IMR-90 (cell line): ENCODE measurements around the gene TMEM179. TPM values are rescaled to one million over a fixed set of nuclear protein-coding genes. Genes with fewer than 3 reads are reported as not detected.

ENCODE experiments used
- ATAC-seq: fragments of 200-7000 bp; cut with Tn5 transposase; 2 replicates; pipeline ENCODE4 v1.9.1; 2020; ENCODE audit warnings: low read depth, mild to moderate bottlenecking, moderate library complexity
- BruUV-seq: library from RNA; stranded (reverse); fragments of 400-500 nt; replicated peaks from 2 replicates; lab custom pipeline; 2021; lab: Mats Ljungman, UMichigan
- CTCF ChIA-PET: fragments of 300-600 bp; formaldehyde crosslinking; extraction: SDS; loops from one replicate; lab custom pipeline; 2021; ENCODE audit warnings: antibody characterized with exemption; lab: Yijun Ruan, JAX
- POLR2A ChIA-PET: fragments of 300-600 bp; sonication (Branson Sonifier 250); formaldehyde crosslinking; loops from one replicate; lab custom pipeline; 2022; ENCODE audit warnings: antibody characterized with exemption; ENCODE audit not compliant: unreplicated experiment; lab: Charles Lee
- DNase-seq: peaks from one replicate; pipeline ENCODE4 v3.0.0; 2013
- H2AFZ ChIP-seq: replicated peaks from 2 replicates; pipeline ENCODE3; 2013; ENCODE audit warnings: low read length, mild to moderate bottlenecking; ENCODE audit not compliant: poor library complexity
- H2AK5ac ChIP-seq: 2 replicates; pipeline ENCODE4 v1.6.1; 2013; ENCODE audit warnings: low read depth, low read length, inconsistent platforms
- H2AK9ac ChIP-seq: replicated peaks from 2 replicates; pipeline ENCODE3; 2013; ENCODE audit warnings: mild to moderate bottlenecking, low read depth, low read length, moderate library complexity; ENCODE audit not compliant: poor library complexity
- H2BK120ac ChIP-seq: 2 replicates; pipeline ENCODE4 v1.6.1; 2013; ENCODE audit warnings: low read depth, low read length, inconsistent platforms
- H2BK15ac ChIP-seq: 3 replicates; pipeline ENCODE4 v1.6.1; 2013; ENCODE audit warnings: low read depth, low read length, inconsistent platforms
- H2BK20ac ChIP-seq: 2 replicates; pipeline ENCODE4 v1.6.1; 2013; ENCODE audit warnings: low read depth, mild to moderate bottlenecking, inconsistent platforms, low read length, moderate library complexity
- H2BK5ac ChIP-seq: 2 replicates; pipeline ENCODE4 v1.6.1; 2013; ENCODE audit warnings: mild to moderate bottlenecking, low read depth, low read length, inconsistent platforms; ENCODE audit not compliant: poor library complexity, severe bottlenecking
- H3K14ac ChIP-seq: replicated peaks from 2 replicates; pipeline ENCODE4 v1.6.1; 2013; ENCODE audit warnings: low read depth, low read length, inconsistent platforms
- H3K18ac ChIP-seq: 2 replicates; pipeline ENCODE4 v1.6.1; 2013; ENCODE audit warnings: low read depth, low read length, control low read depth
- H3K23ac ChIP-seq: 2 replicates; pipeline ENCODE4 v1.6.1; 2013; ENCODE audit warnings: low read depth, low read length, inconsistent platforms
- H3K27ac ChIP-seq: 2 replicates; pipeline ENCODE4 v1.5.1; 2013; ENCODE audit warnings: mild to moderate bottlenecking, control low read depth, low read length; ENCODE audit not compliant: insufficient read depth
- H3K27me3 ChIP-seq: 2 replicates; pipeline ENCODE4 v1.6.1; 2013; ENCODE audit warnings: low read length; ENCODE audit not compliant: control insufficient read depth, insufficient read depth
- H3K36me3 ChIP-seq: 2 replicates; pipeline ENCODE4 v1.6.1; 2013; ENCODE audit warnings: low read length, mixed read lengths; ENCODE audit not compliant: control insufficient read depth, insufficient read depth
- H3K4ac ChIP-seq: 2 replicates; pipeline ENCODE4 v1.6.1; 2013; ENCODE audit warnings: low read depth, low read length, inconsistent platforms
- H3K4me1 ChIP-seq: 2 replicates; pipeline ENCODE4 v1.6.1; 2013; ENCODE audit warnings: low read length, mixed read lengths; ENCODE audit not compliant: control insufficient read depth, insufficient read depth
- H3K4me2 ChIP-seq: 2 replicates; pipeline ENCODE4 v1.6.1; 2013; ENCODE audit warnings: low read depth, mild to moderate bottlenecking, control low read depth, low read length, moderate library complexity
- H3K4me3 ChIP-seq: 2 replicates; pipeline ENCODE4 v1.5.1; 2013; ENCODE audit warnings: low read depth, mild to moderate bottlenecking, control low read depth, low read length, moderate library complexity; ENCODE audit not compliant: insufficient read depth
- H3K56ac ChIP-seq: 2 replicates; pipeline ENCODE4 v1.6.1; 2013; ENCODE audit warnings: low read length, inconsistent platforms; ENCODE audit not compliant: insufficient read depth; ENCODE audit errors: extremely low read depth
- H3K79me1 ChIP-seq, 2 experiments: 2 replicates each; pipeline ENCODE4 v1.6.1; 2013; ENCODE audit warnings: low read length in 2 of 2, inconsistent platforms in 1 of 2, low read depth in 1 of 2
- H3K9ac ChIP-seq: 2 replicates; pipeline ENCODE4 v1.6.1; 2013; ENCODE audit warnings: low read depth, low read length, control low read depth
- H3K9me1 ChIP-seq: 2 replicates; pipeline ENCODE4 v1.6.1; 2013; ENCODE audit warnings: low read length, inconsistent platforms; ENCODE audit not compliant: insufficient read depth
- H3K9me3 ChIP-seq: 2 replicates; pipeline ENCODE4 v1.6.1; 2013; ENCODE audit warnings: low read length; ENCODE audit not compliant: control insufficient read depth, insufficient read depth
- H4K20me1 ChIP-seq: 2 replicates; pipeline ENCODE4 v1.6.1; 2013; ENCODE audit warnings: low read length, inconsistent platforms; ENCODE audit not compliant: insufficient read depth
- H4K5ac ChIP-seq: 2 replicates; pipeline ENCODE4 v1.6.1; 2013; ENCODE audit warnings: mild to moderate bottlenecking, low read depth, low read length, control low read depth
- H4K8ac ChIP-seq, 2 experiments: 2 replicates each; pipeline ENCODE4 v1.6.1; 2013; ENCODE audit warnings: low read depth in 2 of 2, low read length in 2 of 2, control low read depth in 1 of 2, inconsistent platforms in 1 of 2
- H4K91ac ChIP-seq: 2 replicates; pipeline ENCODE4 v1.6.1; 2013; ENCODE audit warnings: low read depth, low read length, inconsistent platforms; ENCODE audit not compliant: insufficient read depth
- BHLHE40 ChIP-seq: fragments of 150-350 bp; IDR thresholded peaks from 2 replicates; pipeline ENCODE4 v1.6.1; 2016; ENCODE audit warnings: mild to moderate bottlenecking, low read depth, low read length
- CEBPB ChIP-seq: IDR thresholded peaks from 2 replicates; pipeline ENCODE4 v1.6.1; 2012; ENCODE audit warnings: low read depth, low read length, improper control_type of control experiment
- CHD1 ChIP-seq: IDR thresholded peaks from 2 replicates; pipeline ENCODE4 v1.6.1; 2012; ENCODE audit warnings: low read depth, low read length, improper control_type of control experiment
- FOS ChIP-seq: fragments of 150-350 bp; IDR thresholded peaks from 2 replicates; pipeline ENCODE4 v1.6.1; 2016; ENCODE audit warnings: low read depth, low read length
- MAFK ChIP-seq: IDR thresholded peaks from 2 replicates; pipeline ENCODE4 v1.6.1; 2012; ENCODE audit warnings: low read depth, low read length, improper control_type of control experiment
- MAZ ChIP-seq: IDR thresholded peaks from 2 replicates; pipeline ENCODE4 v1.6.1; 2012; ENCODE audit warnings: low read depth, mild to moderate bottlenecking, low read length, improper control_type of control experiment, moderate library complexity, borderline replicate concordance
- MXI1 ChIP-seq: IDR thresholded peaks from 2 replicates; pipeline ENCODE4 v1.6.1; 2012; ENCODE audit warnings: low read depth, mild to moderate bottlenecking, low read length, moderate library complexity, borderline replicate concordance
- NFE2L2 ChIP-seq: fragments of 150-350 bp; IDR thresholded peaks from 2 replicates; pipeline ENCODE4 v1.6.1; 2016; ENCODE audit warnings: low read depth, mild to moderate bottlenecking, low read length
- POLR2A ChIP-seq: IDR thresholded peaks from 2 replicates; pipeline ENCODE4 v1.6.1; 2012; ENCODE audit warnings: mild to moderate bottlenecking, low read depth, low read length
- RAD21 ChIP-seq: IDR thresholded peaks from 2 replicates; pipeline ENCODE4 v1.6.1; 2012; ENCODE audit warnings: low read length, improper control_type of control experiment
- RCOR1 ChIP-seq: IDR thresholded peaks from 2 replicates; pipeline ENCODE4 v1.6.1; 2012; ENCODE audit warnings: mild to moderate bottlenecking, low read length, improper control_type of control experiment; ENCODE audit not compliant: insufficient replicate concordance
- RFX5 ChIP-seq: IDR thresholded peaks from 2 replicates; pipeline ENCODE4 v1.8.0; 2012; ENCODE audit warnings: low read depth, mild to moderate bottlenecking, low read length, moderate library complexity
- SMC3 ChIP-seq: fragments of 150-350 bp; IDR thresholded peaks from 2 replicates; pipeline ENCODE4 v1.6.1; 2016; ENCODE audit warnings: low read depth, mild to moderate bottlenecking, antibody characterized with exemption, low read length, moderate library complexity
- WGBS, 2 experiments: methylation state at CpG; one replicate each; pipeline versions ENCODE4 v1.1.5 to v1.1.7; 2013; ENCODE audit warnings: missing lambda C conversion rate in 2 of 2; ENCODE audit not compliant: insufficient read length in 1 of 2; ENCODE audit errors: extremely low coverage in 2 of 2; 5-methylcytosine and 5-hydroxymethylcytosine counted together
- dilution Hi-C: fragments of 300-500 bp; cut with HindIII; formaldehyde crosslinking; loops from one replicate; pipeline ENCODE4 v1.14.3; 2018; ENCODE audit warnings: low sequenced_read_pairs; ENCODE audit not compliant: unreplicated experiment
- in situ Hi-C: fragments of 300-500 bp; cut with MboI; formaldehyde crosslinking; loops from 3 replicates; pipeline ENCODE4 v1.14.3; 2019; ENCODE audit warnings: low sequenced_read_pairs, inconsistent platforms, mixed read lengths
- intact Hi-C: fragments of 100-400 bp; cut with micrococcal nuclease; formaldehyde crosslinking; loops from 2 replicates; pipeline ENCODE4 v1.10.0; 2022
- polyA plus RNA-seq, 3 experiments: library from polyadenylated mRNA; depleted of rRNA; stranded (reverse); fragments of >200 nt; gene quantifications; 2 replicates each; pipeline ENCODE4 v1.2.3, GENCODE V29; 2012; ENCODE audit warnings: low replicate concordance in 1 of 3
- total RNA-seq: library from RNA; depleted of rRNA; stranded (reverse); fragments of >200 nt; gene quantifications from 2 replicates; pipeline ENCODE4 v1.2.3, GENCODE V29; 2012
- TF ChIP-seq, protein P1 (sequence below): fragments of 150-350 bp; IDR thresholded peaks from 2 replicates; pipeline ENCODE4 v1.6.1; 2016; ENCODE audit warnings: low read depth, mild to moderate bottlenecking, low read length, moderate library complexity, borderline replicate concordance
- TF ChIP-seq, protein P2 (sequence below): fragments of 150-350 bp; IDR thresholded peaks from 2 replicates; pipeline ENCODE4 v1.6.1; 2017; ENCODE audit warnings: mild to moderate bottlenecking, antibody characterized with exemption, low read length, low read depth

TMEM179 gene
- total and polyA plus RNA-seq, 2 of the 4 experiments (the other 2 are of a cell fraction): not detected

DNA sequence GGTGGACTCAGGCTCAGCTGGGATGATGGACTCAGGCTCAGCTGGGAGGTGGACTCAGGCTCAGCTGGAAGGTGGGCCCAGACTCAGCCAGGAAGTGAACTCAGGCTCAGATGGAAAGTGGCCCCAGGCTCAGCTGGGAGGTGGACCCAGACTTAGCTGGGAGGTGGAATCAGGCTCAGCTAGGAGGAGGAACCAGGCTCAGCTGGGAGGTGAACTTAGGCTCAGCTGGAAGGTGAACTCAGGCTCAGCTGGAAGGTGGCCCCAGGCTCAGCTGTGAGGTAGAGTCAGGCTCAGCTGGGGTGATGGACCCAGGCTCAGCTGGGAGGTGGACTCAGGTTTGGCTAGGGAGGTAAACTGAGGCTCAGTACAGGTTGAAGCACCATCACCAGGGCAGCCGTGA lies 46.8 kb downstream of the TMEM179 start:
- no peaks in the 10 kb centered on the region for H3K79me1 ChIP-seq
- no peaks in the 10 kb centered on the region for H3K36me3 ChIP-seq
- H4K91ac ChIP-seq: no peak overlapping the region
- intact Hi-C loops: no loop called here
- dilution Hi-C loops: no loop called here
- no peak overlapping the region for H3K18ac ChIP-seq
- H3K4me1 ChIP-seq: no peaks in the 10 kb centered on the region
- H4K20me1 ChIP-seq: no peaks in the 10 kb centered on the region
- H3K23ac ChIP-seq: no peak overlapping the region
- H2BK120ac ChIP-seq: no peak overlapping the region
- in situ Hi-C loops: loop anchor here (25.0 kb wide), 1 partner anchor 470 kb away; the partner anchor contains the start of gene ASPG
- ChIA-PET CTCF (no interaction called here), POLR2A (no interaction called here)
- H3K9me1 ChIP-seq: no peaks in the 10 kb centered on the region
- H4K5ac ChIP-seq: no peak overlapping the region
- no peaks in the 10 kb centered on the region for H3K9me3 ChIP-seq
- TF ChIP-seq CHD1: no peak
- no peak for TF ChIP-seq MXI1
- TF ChIP-seq SMC3: no peak
- no peak for TF ChIP-seq MAZ
- no peak for TF ChIP-seq CEBPB
- no peak for TF ChIP-seq RFX5
- no peak for TF ChIP-seq RCOR1
- TF ChIP-seq, protein P1, sequence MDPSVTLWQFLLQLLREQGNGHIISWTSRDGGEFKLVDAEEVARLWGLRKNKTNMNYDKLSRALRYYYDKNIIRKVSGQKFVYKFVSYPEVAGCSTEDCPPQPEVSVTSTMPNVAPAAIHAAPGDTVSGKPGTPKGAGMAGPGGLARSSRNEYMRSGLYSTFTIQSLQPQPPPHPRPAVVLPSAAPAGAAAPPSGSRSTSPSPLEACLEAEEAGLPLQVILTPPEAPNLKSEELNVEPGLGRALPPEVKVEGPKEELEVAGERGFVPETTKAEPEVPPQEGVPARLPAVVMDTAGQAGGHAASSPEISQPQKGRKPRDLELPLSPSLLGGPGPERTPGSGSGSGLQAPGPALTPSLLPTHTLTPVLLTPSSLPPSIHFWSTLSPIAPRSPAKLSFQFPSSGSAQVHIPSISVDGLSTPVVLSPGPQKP: no peak
- TF ChIP-seq RAD21: no peak
- no peak for TF ChIP-seq POLR2A
- no peak for TF ChIP-seq BHLHE40
- TF ChIP-seq, protein P2, sequence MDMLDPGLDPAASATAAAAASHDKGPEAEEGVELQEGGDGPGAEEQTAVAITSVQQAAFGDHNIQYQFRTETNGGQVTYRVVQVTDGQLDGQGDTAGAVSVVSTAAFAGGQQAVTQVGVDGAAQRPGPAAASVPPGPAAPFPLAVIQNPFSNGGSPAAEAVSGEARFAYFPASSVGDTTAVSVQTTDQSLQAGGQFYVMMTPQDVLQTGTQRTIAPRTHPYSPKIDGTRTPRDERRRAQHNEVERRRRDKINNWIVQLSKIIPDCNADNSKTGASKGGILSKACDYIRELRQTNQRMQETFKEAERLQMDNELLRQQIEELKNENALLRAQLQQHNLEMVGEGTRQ: no peak
- TF ChIP-seq MAFK: no peak
- no peak for TF ChIP-seq NFE2L2
- TF ChIP-seq FOS: no peak
- no peak overlapping the region for H2BK20ac ChIP-seq
- no peak overlapping the region for H2AK9ac ChIP-seq
- H3K4ac ChIP-seq: no peak overlapping the region
- H3K4me2 ChIP-seq: no peak overlapping the region
- no peak overlapping the region for H3K27ac ChIP-seq
- H3K14ac ChIP-seq: no peak overlapping the region
- no peak overlapping the region for H2BK15ac ChIP-seq
- no peak overlapping the region for H2AK5ac ChIP-seq
- no peak overlapping the region for H4K8ac ChIP-seq
- H3K4me3 ChIP-seq: no peak overlapping the region
- no peak overlapping the region for H3K9ac ChIP-seq
- H3K27me3 ChIP-seq: peaks cover 6% of the 10 kb centered on the region; the same call in 1 of the 2 replicates
- ATAC-seq (no peak), DNase-seq (no peak)
- H3K56ac ChIP-seq: no peak overlapping the region
- no peak overlapping the region for H2AFZ ChIP-seq
- no TSS peak for BruUV-seq
- no CpG with 5 or more reads among the region's 1 CpG for WGBS, 2 experiments
- no peak overlapping the region for H2BK5ac ChIP-seq
